DOHH2 (cell line): ENCODE data around the gene CDC42BPA.

Experiments used
- H3F3A ChIP-seq: fragments of 200-600 bp; sonication (generic), shearing (Covaris generic); 2 replicates; pipeline ENCODE4 v1.6.0; 2016; ENCODE audit warnings: antibody characterized with exemption, mild to moderate bottlenecking; ENCODE audit not compliant: control insufficient read depth, insufficient read depth
- H3K27ac ChIP-seq: fragments of 200-600 bp; sonication (generic); 2 replicates; pipeline ENCODE4 v1.5.1; 2014; ENCODE audit warnings: low read depth, mild to moderate bottlenecking, low read length, moderate library complexity
- H3K27me3 ChIP-seq: fragments of 200-600 bp; sonication (generic); 2 replicates; pipeline ENCODE4 v1.6.1; 2014; ENCODE audit warnings: mild to moderate bottlenecking, low read length, mixed read lengths; ENCODE audit not compliant: control insufficient read depth
- H3K36me3 ChIP-seq: fragments of 200-600 bp; sonication (generic); 2 replicates; pipeline ENCODE4 v1.6.1; 2014; ENCODE audit warnings: mild to moderate bottlenecking, low read length, moderate library complexity, mixed read lengths; ENCODE audit not compliant: control insufficient read depth
- H3K4me1 ChIP-seq: fragments of 200-600 bp; sonication (generic); 2 replicates; pipeline ENCODE4 v1.6.1; 2014; ENCODE audit warnings: mild to moderate bottlenecking, low read length, mixed read lengths; ENCODE audit not compliant: control insufficient read depth
- H3K4me2 ChIP-seq: fragments of 200-600 bp; sonication (generic); 2 replicates; pipeline ENCODE4 v1.6.0; 2014; ENCODE audit warnings: mild to moderate bottlenecking, low read length, moderate library complexity
- H3K4me3 ChIP-seq: fragments of 200-600 bp; sonication (generic); 2 replicates; pipeline ENCODE4 v1.5.1; 2014; ENCODE audit warnings: mild to moderate bottlenecking, low read length, mixed read lengths
- H3K79me2 ChIP-seq: fragments of 200-600 bp; sonication (generic); 2 replicates; pipeline ENCODE4 v1.6.1; 2014; ENCODE audit warnings: mild to moderate bottlenecking, low read length, mixed read lengths; ENCODE audit not compliant: control insufficient read depth
- H3K9me2 ChIP-seq: fragments of 200-600 bp; sonication (generic); replicated peaks from 2 replicates; pipeline ENCODE4 v1.6.1; 2014; ENCODE audit warnings: mild to moderate bottlenecking, low read length, mixed read lengths; ENCODE audit not compliant: control insufficient read depth
- H3K9me3 ChIP-seq: fragments of 200-600 bp; sonication (generic); 2 replicates; pipeline ENCODE4 v1.6.1; 2014; ENCODE audit warnings: antibody characterized with exemption, low read length, mixed read lengths; ENCODE audit not compliant: control insufficient read depth, insufficient read depth
- H4K20me1 ChIP-seq: fragments of 200-600 bp; sonication (generic); 2 replicates; pipeline ENCODE4 v1.6.0; 2014; ENCODE audit warnings: low read depth, mild to moderate bottlenecking, antibody characterized with exemption, low read length, moderate library complexity; ENCODE audit not compliant: control insufficient read depth, insufficient read depth
- EZH2phosphoT487 ChIP-seq: fragments of 200-600 bp; sonication (generic); IDR thresholded peaks from 2 replicates; pipeline ENCODE4 v1.6.1; 2017; ENCODE audit warnings: borderline replicate concordance, mild to moderate bottlenecking, antibody characterized with exemption, low read length, moderate library complexity, mixed read lengths
- TF ChIP-seq, protein P1 (sequence below): fragments of 200-600 bp; sonication (generic); IDR thresholded peaks from one replicate; pipeline ENCODE4 v1.5.1; 2014; ENCODE audit warnings: antibody characterized with exemption, mild to moderate bottlenecking, low read depth, low read length; ENCODE audit not compliant: poor library complexity, severe bottlenecking

The CDC42BPA gene

DNA sequence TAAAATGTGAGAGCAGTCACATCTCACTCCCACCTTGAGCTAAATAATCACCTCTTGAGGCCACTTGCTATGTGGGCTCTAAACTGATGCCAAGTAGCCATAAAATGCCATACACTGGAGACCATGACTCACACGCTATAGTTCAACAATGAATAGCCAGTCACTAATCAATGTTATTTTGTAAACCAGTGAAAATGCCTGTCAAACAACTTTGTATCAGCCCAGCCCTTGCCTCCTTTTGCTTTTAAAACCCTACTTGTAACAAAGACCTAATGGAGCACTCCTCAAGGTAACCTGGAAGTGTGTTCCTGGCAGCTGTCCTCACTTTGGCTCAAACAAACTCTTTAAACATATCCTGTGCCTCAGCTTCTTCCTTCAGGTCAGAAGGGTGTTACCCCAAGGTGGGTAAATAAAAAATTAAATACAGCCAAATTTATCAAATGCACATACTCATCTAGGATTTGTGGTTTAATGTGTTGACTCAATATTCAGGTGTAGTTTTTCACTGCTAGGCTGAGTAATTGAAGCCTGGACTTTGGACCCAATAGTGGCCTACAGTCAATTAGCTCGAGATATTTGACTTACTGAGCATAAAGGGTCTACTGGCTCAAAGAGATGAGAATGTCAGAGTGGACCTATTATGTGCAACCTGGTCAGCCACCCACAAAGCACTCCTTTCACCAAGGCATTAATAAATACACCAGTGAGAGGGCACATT, 223.9 kb downstream of the CDC42BPA start:
- Histone ChIP-seq H3K4me1 (no peaks in the 10 kb centered on the region), H4K20me1 (no peaks in the 10 kb centered on the region), H3F3A (no peaks in the 10 kb centered on the region), H3K9me3 (no peaks in the 10 kb centered on the region), H3K27ac (no peak overlapping the region), H3K36me3 (no peaks in the 10 kb centered on the region), H3K79me2 (no peaks in the 10 kb centered on the region), H3K4me2 (no peak overlapping the region), H3K4me3 (no peak overlapping the region), H3K27me3 (no peaks in the 10 kb centered on the region; the same call in 1 of the 2 replicates), H3K9me2 (no peaks in the 10 kb centered on the region)
- no peak for TF ChIP-seq EZH2phosphoT487
- TF ChIP-seq, protein P1, sequence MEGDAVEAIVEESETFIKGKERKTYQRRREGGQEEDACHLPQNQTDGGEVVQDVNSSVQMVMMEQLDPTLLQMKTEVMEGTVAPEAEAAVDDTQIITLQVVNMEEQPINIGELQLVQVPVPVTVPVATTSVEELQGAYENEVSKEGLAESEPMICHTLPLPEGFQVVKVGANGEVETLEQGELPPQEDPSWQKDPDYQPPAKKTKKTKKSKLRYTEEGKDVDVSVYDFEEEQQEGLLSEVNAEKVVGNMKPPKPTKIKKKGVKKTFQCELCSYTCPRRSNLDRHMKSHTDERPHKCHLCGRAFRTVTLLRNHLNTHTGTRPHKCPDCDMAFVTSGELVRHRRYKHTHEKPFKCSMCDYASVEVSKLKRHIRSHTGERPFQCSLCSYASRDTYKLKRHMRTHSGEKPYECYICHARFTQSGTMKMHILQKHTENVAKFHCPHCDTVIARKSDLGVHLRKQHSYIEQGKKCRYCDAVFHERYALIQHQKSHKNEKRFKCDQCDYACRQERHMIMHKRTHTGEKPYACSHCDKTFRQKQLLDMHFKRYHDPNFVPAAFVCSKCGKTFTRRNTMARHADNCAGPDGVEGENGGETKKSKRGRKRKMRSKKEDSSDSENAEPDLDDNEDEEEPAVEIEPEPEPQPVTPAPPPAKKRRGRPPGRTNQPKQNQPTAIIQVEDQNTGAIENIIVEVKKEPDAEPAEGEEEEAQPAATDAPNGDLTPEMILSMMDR = no peak

DNA sequence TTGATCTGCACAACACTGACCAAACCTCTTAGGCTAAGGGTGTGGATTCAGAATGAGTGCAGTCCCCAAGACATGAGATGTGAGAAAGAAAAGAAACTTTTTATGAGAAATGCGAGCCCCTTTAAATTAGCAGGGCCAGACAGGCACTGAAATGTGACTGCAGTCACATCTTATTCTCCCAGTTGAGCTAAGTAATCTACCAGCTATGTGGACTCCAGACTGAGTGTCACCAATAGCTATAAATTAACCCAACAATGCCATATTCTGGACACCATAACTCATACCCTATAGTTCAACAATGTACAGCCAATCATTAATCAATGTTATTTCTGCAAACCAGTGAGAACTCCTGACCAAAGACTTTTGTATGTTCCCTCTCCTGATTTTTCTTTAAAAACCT, 225.0 kb downstream of the CDC42BPA start:
- H3K79me2 ChIP-seq = no peaks in the 10 kb centered on the region
- H3K27me3 ChIP-seq = no peaks in the 10 kb centered on the region; the same call in 1 of the 2 replicates
- no peaks in the 10 kb centered on the region for H3K4me1 ChIP-seq
- no peaks in the 10 kb centered on the region for H3K36me3 ChIP-seq
- no peak overlapping the region for H3K27ac ChIP-seq
- no peak overlapping the region for H3K4me2 ChIP-seq
- no peak overlapping the region for H3K4me3 ChIP-seq
- no peaks in the 10 kb centered on the region for H3K9me2 ChIP-seq
- TF ChIP-seq, protein P1 = no peak
- TF ChIP-seq EZH2phosphoT487 = no peak
- no peaks in the 10 kb centered on the region for H3F3A ChIP-seq
- H4K20me1 ChIP-seq = no peaks in the 10 kb centered on the region
- no peaks in the 10 kb centered on the region for H3K9me3 ChIP-seq

DNA sequence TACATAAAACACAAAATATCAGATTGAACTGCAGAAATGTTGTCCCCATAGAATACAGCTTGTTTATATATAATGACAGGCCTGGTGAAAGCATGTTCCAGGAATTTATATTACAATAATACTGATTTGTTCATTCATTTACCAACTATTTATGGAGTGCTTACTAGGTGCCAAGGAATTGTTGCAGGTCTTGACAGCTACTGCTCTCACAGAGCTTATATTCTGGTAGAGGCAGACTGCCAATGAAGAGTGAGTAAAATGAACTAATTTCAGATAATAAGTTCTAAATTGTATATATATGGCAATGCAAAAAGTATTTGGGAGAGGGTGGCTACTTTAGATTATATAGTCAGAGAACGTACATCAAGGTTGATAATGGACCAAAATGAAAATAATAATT, 226.2 kb downstream of the CDC42BPA start:
- Histone ChIP-seq H3K79me2 (no peaks in the 10 kb centered on the region), H3K36me3 (no peaks in the 10 kb centered on the region), H3K4me2 (no peak overlapping the region), H4K20me1 (no peaks in the 10 kb centered on the region), H3F3A (no peaks in the 10 kb centered on the region), H3K4me1 (no peaks in the 10 kb centered on the region), H3K27me3 (no peaks in the 10 kb centered on the region), H3K9me3 (no peaks in the 10 kb centered on the region), H3K9me2 (no peaks in the 10 kb centered on the region), H3K27ac (no peak overlapping the region), H3K4me3 (no peak overlapping the region)
- no peak for TF ChIP-seq EZH2phosphoT487
- TF ChIP-seq, protein P1 = no peak
